ENCODE results near the gene EFCAB14. TPM values are rescaled to one million over a fixed set of nuclear protein-coding genes. Genes with fewer than 3 reads are reported as not detected.
"Not testable (repeated sequence)": the region's sequence is repeated elsewhere in the genome, so short reads cannot be mapped to it uniquely, and the experiment has no call there.

EFCAB14 gene
- total RNA-seq, 1 donor from 2014 or later, result 79.8 TPM

DNA sequence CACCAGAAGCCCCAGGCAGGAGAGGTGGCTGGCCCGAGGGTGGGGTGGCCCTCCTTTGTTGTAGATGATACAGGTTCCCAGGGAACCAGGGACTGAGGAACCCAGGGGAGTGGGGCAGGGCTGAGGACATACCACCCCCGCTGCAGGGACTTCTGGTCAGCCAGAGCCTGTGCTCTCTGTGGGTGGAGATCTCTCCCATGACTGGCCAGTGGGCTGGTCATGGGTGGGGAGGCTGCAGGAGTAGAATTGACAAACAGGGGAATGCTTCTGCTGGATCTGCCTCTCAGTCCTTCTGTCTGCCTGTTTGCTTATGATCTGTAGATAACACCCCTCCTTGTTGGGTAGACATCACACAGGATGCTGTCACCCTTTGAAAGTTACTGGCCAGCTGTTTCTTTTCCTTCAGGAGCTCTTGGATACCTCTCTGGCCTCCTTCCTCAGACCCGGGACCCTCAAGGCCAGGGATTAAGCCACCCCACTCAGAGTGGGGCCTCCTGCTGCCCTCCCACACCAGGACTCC is 2.8 kb upstream of the EFCAB14 start:
- H3K9me3 Mint-ChIP-seq, result peaks cover 3% of the 10 kb centered on the region
- H3K4me3 Mint-ChIP-seq, result no peak overlapping the region
- H3K4me1 Mint-ChIP-seq, result peaks cover 24% of the 10 kb centered on the region
- ATAC-seq (ENCODE audit: low read depth) (no peak), DNase-seq (no peak)
- intact Hi-C loops (cut with micrococcal nuclease), result no loop called here
- ChIA-PET POLR2A (no interaction called here), CTCF (no interaction called here)
- TF ChIP-seq, protein P1, sequence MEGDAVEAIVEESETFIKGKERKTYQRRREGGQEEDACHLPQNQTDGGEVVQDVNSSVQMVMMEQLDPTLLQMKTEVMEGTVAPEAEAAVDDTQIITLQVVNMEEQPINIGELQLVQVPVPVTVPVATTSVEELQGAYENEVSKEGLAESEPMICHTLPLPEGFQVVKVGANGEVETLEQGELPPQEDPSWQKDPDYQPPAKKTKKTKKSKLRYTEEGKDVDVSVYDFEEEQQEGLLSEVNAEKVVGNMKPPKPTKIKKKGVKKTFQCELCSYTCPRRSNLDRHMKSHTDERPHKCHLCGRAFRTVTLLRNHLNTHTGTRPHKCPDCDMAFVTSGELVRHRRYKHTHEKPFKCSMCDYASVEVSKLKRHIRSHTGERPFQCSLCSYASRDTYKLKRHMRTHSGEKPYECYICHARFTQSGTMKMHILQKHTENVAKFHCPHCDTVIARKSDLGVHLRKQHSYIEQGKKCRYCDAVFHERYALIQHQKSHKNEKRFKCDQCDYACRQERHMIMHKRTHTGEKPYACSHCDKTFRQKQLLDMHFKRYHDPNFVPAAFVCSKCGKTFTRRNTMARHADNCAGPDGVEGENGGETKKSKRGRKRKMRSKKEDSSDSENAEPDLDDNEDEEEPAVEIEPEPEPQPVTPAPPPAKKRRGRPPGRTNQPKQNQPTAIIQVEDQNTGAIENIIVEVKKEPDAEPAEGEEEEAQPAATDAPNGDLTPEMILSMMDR (IDR thresholded peaks at IDR 0.05), result no peak
- no peak overlapping the region for H3K27ac Mint-ChIP-seq
- H3K27me3 Mint-ChIP-seq, result peaks cover 13% of the 10 kb centered on the region
- peaks cover 9% of the 10 kb centered on the region for H3K36me3 Mint-ChIP-seq (ENCODE audit: low read depth)

DNA sequence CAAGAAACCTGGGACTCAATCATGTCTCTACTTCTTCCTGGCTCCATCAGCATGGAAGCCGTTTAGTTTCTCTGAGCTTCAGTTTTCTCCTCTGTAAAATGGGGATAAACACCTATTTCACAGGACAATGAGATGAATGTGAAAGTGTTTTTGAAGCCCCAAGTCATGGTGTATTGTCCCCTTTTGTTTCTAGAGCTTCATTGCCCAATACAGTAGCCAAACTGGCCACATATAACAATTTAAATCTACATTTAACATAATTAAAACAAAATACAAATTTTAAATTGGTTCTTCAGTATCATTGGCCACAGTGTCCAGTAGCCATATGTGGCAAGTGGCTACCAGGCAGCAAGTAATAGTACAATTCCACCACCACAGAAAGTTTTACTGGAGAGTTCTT is 2.3 kb upstream of the EFCAB14 start:
- Mint-ChIP-seq H3K36me3 (ENCODE audit: low read depth) (peaks cover 14% of the 10 kb centered on the region), H3K27me3 (peaks cover 9% of the 10 kb centered on the region), H3K9me3 (no peaks in the 10 kb centered on the region), H3K4me1 (peaks cover 30% of the 10 kb centered on the region), H3K27ac (no peak overlapping the region), H3K4me3 (no peak overlapping the region)
- POLR2A ChIA-PET, result interaction anchor here (1.3 kb wide), 1 partner anchor 117 kb away, joined by 3 read pairs; the partner anchor contains the start of gene MKNK1
- CTCF ChIA-PET, result no interaction called here
- intact Hi-C loops (cut with micrococcal nuclease), result no loop called here
- TF ChIP-seq, protein P1 (IDR thresholded peaks at IDR 0.05), result no peak
- DNase-seq (no peak), ATAC-seq (ENCODE audit: low read depth) (no peak)

DNA sequence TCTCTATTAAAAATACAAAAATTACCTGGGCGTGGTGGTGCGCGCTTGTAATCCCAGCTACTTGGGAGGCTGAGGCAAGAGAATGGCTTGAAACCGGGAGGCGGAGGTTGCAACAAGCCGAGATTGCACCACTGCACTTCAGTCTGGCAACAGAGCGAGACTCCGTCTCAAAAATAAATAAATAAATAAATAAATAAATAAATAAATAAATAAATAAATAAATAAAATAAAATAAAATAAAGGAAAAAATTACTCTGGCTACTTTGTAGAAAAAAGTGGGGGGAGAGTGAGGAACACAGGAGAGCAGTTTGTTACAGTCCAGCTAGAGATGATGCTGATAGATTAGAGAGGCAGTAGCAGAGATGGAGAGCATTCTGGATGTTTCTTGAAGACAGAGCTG is 1.4 kb upstream of the EFCAB14 start:
- Mint-ChIP-seq H3K4me1 (peaks cover 32% of the 10 kb centered on the region), H3K36me3 (ENCODE audit: low read depth) (peaks cover 22% of the 10 kb centered on the region)
- DNase-seq; H3K27ac Mint-ChIP-seq; H3K9me3 Mint-ChIP-seq; H3K4me3 Mint-ChIP-seq; CTCF ChIA-PET; ATAC-seq (ENCODE audit: low read depth); H3K27me3 Mint-ChIP-seq; intact Hi-C loops (cut with micrococcal nuclease): not testable (repeated sequence)
- POLR2A ChIA-PET, result interaction anchor here (1.3 kb wide), 1 partner anchor 116 kb away, joined by 3 read pairs; the partner anchor contains the start of gene MKNK1

- peak overlapping the region; percentile 88 for H3K27ac Mint-ChIP-seq
- peaks cover 28% of the 10 kb centered on the region for H3K36me3 Mint-ChIP-seq (ENCODE audit: low read depth)
- H3K4me3 Mint-ChIP-seq, result peak overlapping the region; percentile 89
- ChIA-PET POLR2A (interaction anchor here (1.1 to 2.4 kb wide), 5 partner anchors 52 to 472 kb away, joined by 3 to 8 read pairs (median 5); partner anchors contain the start of genes ATPAF1, MKNK1, MOB3C and RAD54L), CTCF (no interaction called here)
- H3K4me1 Mint-ChIP-seq, result peaks cover 37% of the 10 kb centered on the region
- no peaks in the 10 kb centered on the region for H3K9me3 Mint-ChIP-seq
- TF ChIP-seq, protein P1 (IDR thresholded peaks at IDR 0.05), result no peak
- intact Hi-C loops (cut with micrococcal nuclease), result loop anchor here (1.0 to 10.0 kb wide), 6 partner anchors 51 to 615 kb away; partner anchors contain the start of genes ATPAF1, CMPK1, LRRC41 and MKNK1
- DNase-seq, result no peak
- no peak for ATAC-seq (ENCODE audit: low read depth)
- H3K27me3 Mint-ChIP-seq, result peaks cover 2% of the 10 kb centered on the region
Measured at GRCh38 chr1:46719689-46720088, 775 bp upstream of the EFCAB14 start.

DNA sequence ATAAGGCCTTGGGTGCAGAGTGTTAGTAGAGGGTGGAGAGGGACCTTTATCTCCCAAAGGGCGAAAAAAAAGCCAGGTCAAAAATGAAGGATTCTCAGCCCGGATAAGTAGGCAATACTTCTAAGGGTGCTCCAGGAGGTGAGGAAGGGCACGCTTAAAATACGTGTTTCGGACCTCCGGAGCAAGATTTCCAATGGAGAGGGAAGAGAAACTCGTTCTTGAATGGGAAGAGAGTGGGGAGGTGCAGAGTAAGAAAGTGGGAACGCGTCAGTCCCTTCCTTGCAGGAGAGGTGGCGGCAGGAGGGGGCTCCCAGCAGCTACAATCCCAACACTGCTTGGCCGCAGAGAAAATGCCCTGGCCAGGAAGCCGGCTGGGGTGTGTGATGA is 581 bp downstream of the EFCAB14 start:
- Mint-ChIP-seq H3K36me3 (ENCODE audit: low read depth) (peaks cover 40% of the 10 kb centered on the region), H3K4me3 (peak overlapping the region; percentile 89), H3K9me3 (no peaks in the 10 kb centered on the region), H3K4me1 (peaks cover 37% of the 10 kb centered on the region), H3K27ac (peak overlapping the region; percentile 85), H3K27me3 (peaks cover 2% of the 10 kb centered on the region)
- TF ChIP-seq, protein P1 (IDR thresholded peaks at IDR 0.05), result no peak
- CTCF ChIA-PET, result no interaction called here
- DNase-seq (no peak), ATAC-seq (ENCODE audit: low read depth) (no peak)
- intact Hi-C loops (cut with micrococcal nuclease), result loop anchor here (2.0 to 10.0 kb wide), 4 partner anchors 50 to 616 kb away; partner anchors contain the start of genes ATPAF1, CMPK1, LRRC41 and RAD54L
- POLR2A ChIA-PET, result interaction anchor here (1.0 to 2.4 kb wide), 5 partner anchors 46 to 1997 kb away, joined by 3 to 8 read pairs (median 5); partner anchors contain the start of genes ATPAF1, MKNK1 and MOB3C
